Epithelial cell of proximal tubule (primary cell): ENCODE results near the gene MBNL2. TPM values are rescaled to one million over a fixed set of nuclear protein-coding genes. Genes with fewer than 3 reads are reported as not detected.

ENCODE experiments used
- DNase-seq: peaks from one replicate; pipeline ENCODE4 v3.0.0-alpha.2; 2011; ENCODE audit warnings: low read depth
- H3K4me3 ChIP-seq: 2 replicates; pipeline ENCODE4 v1.5.1; 2011; ENCODE audit warnings: low read depth, mild to moderate bottlenecking, low read length
- total RNA-seq: library from RNA; depleted of rRNA; stranded (reverse); fragments of >200 nt; gene quantifications from 2 replicates; pipeline ENCODE4 v1.2.3, GENCODE V29; 2015
- TF ChIP-seq, protein P1 (sequence below): conservative IDR thresholded peaks from 2 replicates; pipeline ENCODE4 v1.5.1; 2012; ENCODE audit warnings: low read depth, mild to moderate bottlenecking, low read length

MBNL2 gene
- total RNA-seq, 1 donor from 2014 or later = 28.8 TPM

DNA sequence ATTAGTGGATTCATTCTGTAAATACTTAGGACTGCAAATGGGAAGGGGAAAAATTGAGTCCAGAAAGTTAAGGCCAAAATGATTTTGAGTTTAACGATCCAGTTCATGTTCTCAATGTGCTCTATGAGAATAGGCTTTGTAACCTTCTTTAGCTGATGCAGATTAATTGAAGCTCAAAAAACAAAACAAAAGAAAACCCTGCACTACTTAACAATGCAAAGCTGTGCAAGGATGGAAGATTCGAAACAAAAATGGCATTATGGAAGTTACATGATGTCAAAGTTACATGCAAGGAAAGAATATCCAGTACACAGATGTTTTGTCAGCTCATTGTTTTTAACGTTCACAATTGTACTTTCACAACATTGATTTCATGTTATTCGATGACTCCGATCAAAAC, 132.7 kb downstream of the MBNL2 start:
- DNase-seq = no peak
- TF ChIP-seq, protein P1, sequence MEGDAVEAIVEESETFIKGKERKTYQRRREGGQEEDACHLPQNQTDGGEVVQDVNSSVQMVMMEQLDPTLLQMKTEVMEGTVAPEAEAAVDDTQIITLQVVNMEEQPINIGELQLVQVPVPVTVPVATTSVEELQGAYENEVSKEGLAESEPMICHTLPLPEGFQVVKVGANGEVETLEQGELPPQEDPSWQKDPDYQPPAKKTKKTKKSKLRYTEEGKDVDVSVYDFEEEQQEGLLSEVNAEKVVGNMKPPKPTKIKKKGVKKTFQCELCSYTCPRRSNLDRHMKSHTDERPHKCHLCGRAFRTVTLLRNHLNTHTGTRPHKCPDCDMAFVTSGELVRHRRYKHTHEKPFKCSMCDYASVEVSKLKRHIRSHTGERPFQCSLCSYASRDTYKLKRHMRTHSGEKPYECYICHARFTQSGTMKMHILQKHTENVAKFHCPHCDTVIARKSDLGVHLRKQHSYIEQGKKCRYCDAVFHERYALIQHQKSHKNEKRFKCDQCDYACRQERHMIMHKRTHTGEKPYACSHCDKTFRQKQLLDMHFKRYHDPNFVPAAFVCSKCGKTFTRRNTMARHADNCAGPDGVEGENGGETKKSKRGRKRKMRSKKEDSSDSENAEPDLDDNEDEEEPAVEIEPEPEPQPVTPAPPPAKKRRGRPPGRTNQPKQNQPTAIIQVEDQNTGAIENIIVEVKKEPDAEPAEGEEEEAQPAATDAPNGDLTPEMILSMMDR = no peak
- no peak overlapping the region for H3K4me3 ChIP-seq

DNA sequence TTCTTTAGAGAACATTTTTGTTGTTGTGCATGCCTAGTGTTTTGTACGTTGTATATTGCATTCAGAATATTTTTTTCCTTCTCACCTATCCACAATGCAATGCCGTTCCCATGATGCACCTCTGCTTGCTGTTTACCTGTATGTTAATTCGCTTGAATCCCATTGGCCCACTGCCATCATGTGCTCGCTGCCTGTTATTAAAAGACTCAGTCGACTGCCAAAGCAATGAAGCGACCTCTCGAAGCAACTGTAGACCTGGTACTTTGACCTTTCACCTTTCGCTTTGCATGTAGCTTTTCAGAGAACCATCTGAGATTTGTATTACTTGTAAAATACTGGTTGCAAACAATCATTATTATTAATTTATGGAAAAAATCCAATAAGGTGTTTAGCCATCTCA, 134.5 kb downstream of the MBNL2 start:
- H3K4me3 ChIP-seq = no peak overlapping the region
- no peak for DNase-seq
- TF ChIP-seq, protein P1 = no peak

DNA sequence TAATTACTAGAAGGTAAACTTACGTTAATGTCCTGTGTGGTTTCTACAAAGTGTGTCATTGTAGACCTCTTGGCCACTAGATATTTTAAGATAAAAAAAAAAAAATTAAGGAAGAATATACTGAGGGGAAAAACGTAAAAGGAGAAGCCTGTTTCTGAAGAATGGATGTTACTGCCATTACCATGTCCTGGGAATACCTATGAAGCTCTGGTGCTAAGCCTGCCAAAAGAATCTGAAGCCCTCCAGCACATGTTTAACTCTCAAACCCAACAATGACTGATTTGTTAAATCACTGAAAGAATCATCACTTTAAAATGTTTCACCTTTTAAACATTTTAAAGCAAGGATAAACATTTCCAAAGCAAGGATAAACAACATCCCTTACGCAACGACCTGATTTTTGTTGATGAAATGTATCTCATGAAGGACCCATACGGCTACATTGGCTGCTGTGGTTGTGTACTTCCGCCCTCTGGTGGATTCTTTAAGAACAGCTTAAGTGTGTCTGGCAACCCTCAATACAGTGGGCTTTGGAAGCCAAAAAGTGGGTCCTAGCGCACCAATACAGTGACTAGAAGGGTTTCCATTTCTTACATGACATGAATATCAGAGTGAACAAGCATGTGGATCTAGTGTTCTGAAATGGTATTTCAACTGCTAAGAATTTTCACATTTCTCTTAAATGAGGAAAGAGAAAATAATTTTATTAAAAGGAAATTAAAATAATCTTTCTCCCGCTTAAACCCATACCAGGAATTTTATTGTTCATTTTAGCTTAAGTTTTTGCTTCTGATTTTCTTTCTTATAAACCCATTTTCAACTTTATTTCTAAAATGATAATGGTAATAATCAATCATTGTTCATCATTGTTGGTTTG, 137.3 kb downstream of the MBNL2 start:
- TF ChIP-seq, protein P1 = peak; percentile 87
- no peak for DNase-seq
- no peak overlapping the region for H3K4me3 ChIP-seq

DNA sequence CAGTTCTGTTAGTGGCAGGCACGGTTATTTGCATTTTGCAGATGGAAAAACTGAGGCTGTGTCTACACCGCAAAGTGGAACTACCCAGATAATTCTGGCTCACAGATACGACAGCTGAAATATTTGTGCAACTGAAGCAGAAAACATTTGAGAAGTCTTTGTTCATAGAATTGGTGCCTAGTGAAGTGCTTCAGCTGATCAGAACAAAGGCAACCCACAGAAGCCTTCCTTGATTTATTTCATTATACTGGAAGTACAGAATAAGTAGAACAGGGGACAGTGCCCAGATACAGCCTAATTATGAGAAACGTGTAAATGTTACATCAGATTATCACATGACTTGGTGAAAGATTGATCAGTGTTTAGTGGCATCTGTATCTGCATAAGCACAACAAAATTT, 138.5 kb downstream of the MBNL2 start:
- H3K4me3 ChIP-seq = no peak overlapping the region
- DNase-seq = no peak
- TF ChIP-seq, protein P1 = no peak

GRCh38 chr13:97364031-97364430, 141.9 kb downstream of the MBNL2 start:
- TF ChIP-seq, protein P1 = no peak
- H3K4me3 ChIP-seq = no peak overlapping the region
- DNase-seq = no peak

- no peak for DNase-seq
- no peak overlapping the region for H3K4me3 ChIP-seq
- TF ChIP-seq, protein P1 = no peak
These were observed 142.7 kb downstream of the MBNL2 start for GRCh38 chr13:97364827-97365226.
